HepG2 (cell line): ENCODE data around the gene DTYMK. TPM values are rescaled to one million over a fixed set of nuclear protein-coding genes. Genes with fewer than 3 reads are reported as not detected.

Experiments
- EEA1 ChIP-seq: sonication (generic); formaldehyde crosslinking; IDR thresholded peaks from 2 replicates; pipeline ENCODE4 v1.5.1; 2020; ENCODE audit warnings: mild to moderate bottlenecking, missing genetic modification reagents, borderline replicate concordance
- FIP1L1 ChIP-seq: fragments of 200-400 bp; formaldehyde crosslinking; IDR thresholded peaks from 2 replicates; pipeline ENCODE4 v1.6.1; 2018; ENCODE audit warnings: low read depth, mild to moderate bottlenecking, low read length, moderate library complexity, borderline replicate concordance; ENCODE audit not compliant: insufficient read depth
- MXD4 ChIP-seq: IDR thresholded peaks from 2 replicates; pipeline ENCODE4 v1.6.1; 2016; ENCODE audit warnings: mild to moderate bottlenecking, missing biosample characterization, missing genetic modification reagents
- SRSF4 ChIP-seq: fragments of 200-400 bp; formaldehyde crosslinking; IDR thresholded peaks from one replicate; pipeline ENCODE4 v1.6.1; 2018; ENCODE audit warnings: mild to moderate bottlenecking, low read depth, low read length, moderate library complexity; ENCODE audit not compliant: poor library complexity, severe bottlenecking
- THYN1 ChIP-seq: sonication (generic); formaldehyde crosslinking; IDR thresholded peaks from 2 replicates; pipeline ENCODE4 v1.8.1; 2023; ENCODE audit warnings: low read depth, mild to moderate bottlenecking, moderate library complexity, missing genetic modification reagents, borderline replicate concordance
- ZBTB8A ChIP-seq: sonication (generic); formaldehyde crosslinking; IDR thresholded peaks from 2 replicates; pipeline ENCODE4 v1.4.0; 2020; ENCODE audit warnings: mild to moderate bottlenecking, low read depth, missing genetic modification reagents, borderline replicate concordance
- ZNF678 ChIP-seq: sonication (generic); formaldehyde crosslinking; IDR thresholded peaks from 2 replicates; pipeline ENCODE4 v1.4.0; 2020; ENCODE audit warnings: mild to moderate bottlenecking, missing genetic modification reagents
- polyA plus RNA-seq, 8 experiments: library from polyadenylated mRNA; depleted of rRNA in 3 of 8; stranded (reverse) in 7 of 8; unstranded in 1 of 8; fragments of >200 nt; fragmentation: Illumina TruSeq in 4 of 8; extraction: Trizol in 4 of 8; gene quantifications; 2 replicates each; pipeline versions ENCODE4 v1.2.1 to v1.2.3, GENCODE V29; 2011 to 2016; ENCODE audit warnings: low read depth in 4 of 8, missing spikeins in 1 of 8, mixed read lengths in 1 of 8; ENCODE audit not compliant: insufficient read depth in 1 of 8
- total RNA-seq, 5 experiments: library from RNA; depleted of rRNA; stranded (reverse); fragments of >200 nt; fragmentation: Illumina TruSeq; extraction: Trizol; gene quantifications; 2 replicates each; pipeline ENCODE4 v1.2.3, GENCODE V29; 2016; ENCODE audit warnings: low read depth in 1 of 5
- TF ChIP-seq, protein P1 (sequence below): sonication (generic); formaldehyde crosslinking; IDR thresholded peaks from 2 replicates; pipeline ENCODE4 v1.4.0; 2020; ENCODE audit warnings: low read depth, mild to moderate bottlenecking, missing genetic modification reagents
- TF ChIP-seq, protein P2 (sequence below): IDR thresholded peaks from 2 replicates; pipeline ENCODE4 v1.6.1; 2016; ENCODE audit warnings: low read depth, missing genetic modification reagents, missing compliant biosample characterization
- TF ChIP-seq, protein P3 (sequence below): sonication (generic); formaldehyde crosslinking; IDR thresholded peaks from 2 replicates; pipeline ENCODE4 v1.8.0; 2022; ENCODE audit warnings: low read depth, missing genetic modification reagents
- TF ChIP-seq, protein P4 (sequence below): sonication (generic); formaldehyde crosslinking; IDR thresholded peaks from 2 replicates; pipeline ENCODE4 v1.5.1; 2020; ENCODE audit warnings: missing genetic modification reagents, mild to moderate bottlenecking, borderline replicate concordance
- TF ChIP-seq, protein P5 (sequence below): sonication (generic); formaldehyde crosslinking; IDR thresholded peaks from 2 replicates; pipeline ENCODE4 v1.5.0; 2020; ENCODE audit warnings: missing genetic modification reagents
- TF ChIP-seq, protein P6 (sequence below): IDR thresholded peaks from 2 replicates; pipeline ENCODE4 v1.6.1; 2016; ENCODE audit warnings: low read depth

The DTYMK gene
- total and polyA plus RNA-seq, 2 of the 13 experiments (the other 11 are each of a cell fraction or from before 2014, with no cell fraction given) = 57.5 to 134 TPM

DNA sequence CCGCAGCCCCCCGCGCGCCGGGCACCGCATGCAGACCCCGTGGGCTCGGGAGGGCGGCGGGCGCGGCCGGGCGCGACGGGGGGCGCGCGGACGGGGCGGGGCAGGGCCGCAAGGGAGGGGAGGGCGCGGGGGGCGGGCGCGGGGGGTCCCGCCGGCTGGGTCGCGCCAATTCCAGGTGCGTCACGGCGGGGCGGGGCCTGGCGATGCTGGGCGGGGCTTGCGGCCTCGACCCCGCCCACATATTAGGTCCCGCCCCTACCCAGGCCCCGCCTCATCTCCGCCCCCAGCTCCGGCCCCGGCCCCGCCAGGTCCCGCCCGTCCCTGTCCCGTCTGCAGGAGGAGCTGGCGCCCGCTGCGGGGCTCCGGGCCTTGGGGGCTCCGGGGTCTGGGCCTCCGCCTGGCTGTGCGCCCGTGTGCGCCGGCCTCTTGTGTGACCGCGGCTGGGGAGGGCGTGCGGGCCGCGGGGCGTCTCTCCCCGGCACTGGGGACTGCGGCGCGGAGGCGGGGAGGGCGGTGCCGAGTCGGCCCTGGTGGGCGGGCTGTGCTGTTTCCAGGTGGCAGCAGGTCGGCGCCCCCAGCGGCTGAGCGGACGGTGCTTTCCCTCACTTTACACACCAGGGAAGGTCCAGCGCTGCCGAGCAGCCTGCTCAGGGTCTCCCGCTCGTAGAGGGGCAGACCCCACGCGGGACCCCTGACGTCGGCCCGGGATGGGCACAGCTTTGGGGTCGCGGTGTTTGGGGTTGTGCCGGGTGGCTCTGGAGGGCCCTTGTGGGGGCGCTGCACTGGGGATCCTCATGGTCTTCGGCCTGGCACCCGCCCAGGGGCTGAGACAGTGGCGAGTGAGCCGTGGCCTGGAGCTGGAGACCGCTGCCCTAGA, 15.8 kb upstream of the DTYMK start (continued):
- TF ChIP-seq, protein P1, sequence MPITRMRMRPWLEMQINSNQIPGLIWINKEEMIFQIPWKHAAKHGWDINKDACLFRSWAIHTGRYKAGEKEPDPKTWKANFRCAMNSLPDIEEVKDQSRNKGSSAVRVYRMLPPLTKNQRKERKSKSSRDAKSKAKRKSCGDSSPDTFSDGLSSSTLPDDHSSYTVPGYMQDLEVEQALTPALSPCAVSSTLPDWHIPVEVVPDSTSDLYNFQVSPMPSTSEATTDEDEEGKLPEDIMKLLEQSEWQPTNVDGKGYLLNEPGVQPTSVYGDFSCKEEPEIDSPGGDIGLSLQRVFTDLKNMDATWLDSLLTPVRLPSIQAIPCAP (CRISPR knock-in tag) = 0 out of 2 replicates have a peak, but pooled peaks have one; percentile 15
- TF ChIP-seq THYN1 (no peak), SRSF4 (no peak), ZBTB8A (no peak), MXD4 (peak; percentile 78), FIP1L1 (no peak), EEA1 (CRISPR knock-in tag) (0 out of 2 replicates have a peak, but pooled peaks have one; percentile 39), ZNF678 (peak; percentile 50; the same call in 1 of the 2 replicates)
- TF ChIP-seq, protein P2, sequence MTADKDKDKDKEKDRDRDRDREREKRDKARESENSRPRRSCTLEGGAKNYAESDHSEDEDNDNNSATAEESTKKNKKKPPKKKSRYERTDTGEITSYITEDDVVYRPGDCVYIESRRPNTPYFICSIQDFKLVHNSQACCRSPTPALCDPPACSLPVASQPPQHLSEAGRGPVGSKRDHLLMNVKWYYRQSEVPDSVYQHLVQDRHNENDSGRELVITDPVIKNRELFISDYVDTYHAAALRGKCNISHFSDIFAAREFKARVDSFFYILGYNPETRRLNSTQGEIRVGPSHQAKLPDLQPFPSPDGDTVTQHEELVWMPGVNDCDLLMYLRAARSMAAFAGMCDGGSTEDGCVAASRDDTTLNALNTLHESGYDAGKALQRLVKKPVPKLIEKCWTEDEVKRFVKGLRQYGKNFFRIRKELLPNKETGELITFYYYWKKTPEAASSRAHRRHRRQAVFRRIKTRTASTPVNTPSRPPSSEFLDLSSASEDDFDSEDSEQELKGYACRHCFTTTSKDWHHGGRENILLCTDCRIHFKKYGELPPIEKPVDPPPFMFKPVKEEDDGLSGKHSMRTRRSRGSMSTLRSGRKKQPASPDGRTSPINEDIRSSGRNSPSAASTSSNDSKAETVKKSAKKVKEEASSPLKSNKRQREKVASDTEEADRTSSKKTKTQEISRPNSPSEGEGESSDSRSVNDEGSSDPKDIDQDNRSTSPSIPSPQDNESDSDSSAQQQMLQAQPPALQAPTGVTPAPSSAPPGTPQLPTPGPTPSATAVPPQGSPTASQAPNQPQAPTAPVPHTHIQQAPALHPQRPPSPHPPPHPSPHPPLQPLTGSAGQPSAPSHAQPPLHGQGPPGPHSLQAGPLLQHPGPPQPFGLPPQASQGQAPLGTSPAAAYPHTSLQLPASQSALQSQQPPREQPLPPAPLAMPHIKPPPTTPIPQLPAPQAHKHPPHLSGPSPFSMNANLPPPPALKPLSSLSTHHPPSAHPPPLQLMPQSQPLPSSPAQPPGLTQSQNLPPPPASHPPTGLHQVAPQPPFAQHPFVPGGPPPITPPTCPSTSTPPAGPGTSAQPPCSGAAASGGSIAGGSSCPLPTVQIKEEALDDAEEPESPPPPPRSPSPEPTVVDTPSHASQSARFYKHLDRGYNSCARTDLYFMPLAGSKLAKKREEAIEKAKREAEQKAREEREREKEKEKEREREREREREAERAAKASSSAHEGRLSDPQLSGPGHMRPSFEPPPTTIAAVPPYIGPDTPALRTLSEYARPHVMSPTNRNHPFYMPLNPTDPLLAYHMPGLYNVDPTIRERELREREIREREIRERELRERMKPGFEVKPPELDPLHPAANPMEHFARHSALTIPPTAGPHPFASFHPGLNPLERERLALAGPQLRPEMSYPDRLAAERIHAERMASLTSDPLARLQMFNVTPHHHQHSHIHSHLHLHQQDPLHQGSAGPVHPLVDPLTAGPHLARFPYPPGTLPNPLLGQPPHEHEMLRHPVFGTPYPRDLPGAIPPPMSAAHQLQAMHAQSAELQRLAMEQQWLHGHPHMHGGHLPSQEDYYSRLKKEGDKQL = 0 out of 2 replicates have a peak, but pooled peaks have one; percentile 28
- TF ChIP-seq, protein P3, sequence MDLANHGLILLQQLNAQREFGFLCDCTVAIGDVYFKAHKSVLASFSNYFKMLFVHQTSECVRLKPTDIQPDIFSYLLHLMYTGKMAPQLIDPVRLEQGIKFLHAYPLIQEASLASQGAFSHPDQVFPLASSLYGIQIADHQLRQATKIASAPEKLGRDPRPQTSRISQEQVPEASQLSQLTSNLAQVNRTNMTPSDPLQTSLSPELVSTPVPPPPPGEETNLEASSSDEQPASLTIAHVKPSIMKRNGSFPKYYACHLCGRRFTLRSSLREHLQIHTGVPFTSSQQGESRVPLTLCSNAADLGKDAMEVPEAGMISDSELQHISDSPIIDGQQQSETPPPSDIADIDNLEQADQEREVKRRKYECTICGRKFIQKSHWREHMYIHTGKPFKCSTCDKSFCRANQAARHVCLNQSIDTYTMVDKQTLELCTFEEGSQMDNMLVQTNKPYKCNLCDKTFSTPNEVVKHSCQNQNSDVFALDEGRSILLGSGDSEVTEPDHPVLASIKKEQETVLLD (CRISPR knock-in tag) = no peak
- TF ChIP-seq, protein P4, sequence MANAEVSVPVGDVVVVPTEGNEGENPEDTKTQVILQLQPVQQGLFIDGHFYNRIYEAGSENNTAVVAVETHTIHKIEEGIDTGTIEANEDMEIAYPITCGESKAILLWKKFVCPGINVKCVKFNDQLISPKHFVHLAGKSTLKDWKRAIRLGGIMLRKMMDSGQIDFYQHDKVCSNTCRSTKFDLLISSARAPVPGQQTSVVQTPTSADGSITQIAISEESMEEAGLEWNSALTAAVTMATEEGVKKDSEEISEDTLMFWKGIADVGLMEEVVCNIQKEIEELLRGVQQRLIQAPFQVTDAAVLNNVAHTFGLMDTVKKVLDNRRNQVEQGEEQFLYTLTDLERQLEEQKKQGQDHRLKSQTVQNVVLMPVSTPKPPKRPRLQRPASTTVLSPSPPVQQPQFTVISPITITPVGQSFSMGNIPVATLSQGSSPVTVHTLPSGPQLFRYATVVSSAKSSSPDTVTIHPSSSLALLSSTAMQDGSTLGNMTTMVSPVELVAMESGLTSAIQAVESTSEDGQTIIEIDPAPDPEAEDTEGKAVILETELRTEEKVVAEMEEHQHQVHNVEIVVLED = peak; percentile 50; the same call in 1 of the 2 replicates
- TF ChIP-seq, protein P5, sequence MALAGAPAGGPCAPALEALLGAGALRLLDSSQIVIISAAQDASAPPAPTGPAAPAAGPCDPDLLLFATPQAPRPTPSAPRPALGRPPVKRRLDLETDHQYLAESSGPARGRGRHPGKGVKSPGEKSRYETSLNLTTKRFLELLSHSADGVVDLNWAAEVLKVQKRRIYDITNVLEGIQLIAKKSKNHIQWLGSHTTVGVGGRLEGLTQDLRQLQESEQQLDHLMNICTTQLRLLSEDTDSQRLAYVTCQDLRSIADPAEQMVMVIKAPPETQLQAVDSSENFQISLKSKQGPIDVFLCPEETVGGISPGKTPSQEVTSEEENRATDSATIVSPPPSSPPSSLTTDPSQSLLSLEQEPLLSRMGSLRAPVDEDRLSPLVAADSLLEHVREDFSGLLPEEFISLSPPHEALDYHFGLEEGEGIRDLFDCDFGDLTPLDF (CRISPR knock-in tag) = peak; percentile 8; the same call in 1 of the 2 replicates
- TF ChIP-seq, protein P6, sequence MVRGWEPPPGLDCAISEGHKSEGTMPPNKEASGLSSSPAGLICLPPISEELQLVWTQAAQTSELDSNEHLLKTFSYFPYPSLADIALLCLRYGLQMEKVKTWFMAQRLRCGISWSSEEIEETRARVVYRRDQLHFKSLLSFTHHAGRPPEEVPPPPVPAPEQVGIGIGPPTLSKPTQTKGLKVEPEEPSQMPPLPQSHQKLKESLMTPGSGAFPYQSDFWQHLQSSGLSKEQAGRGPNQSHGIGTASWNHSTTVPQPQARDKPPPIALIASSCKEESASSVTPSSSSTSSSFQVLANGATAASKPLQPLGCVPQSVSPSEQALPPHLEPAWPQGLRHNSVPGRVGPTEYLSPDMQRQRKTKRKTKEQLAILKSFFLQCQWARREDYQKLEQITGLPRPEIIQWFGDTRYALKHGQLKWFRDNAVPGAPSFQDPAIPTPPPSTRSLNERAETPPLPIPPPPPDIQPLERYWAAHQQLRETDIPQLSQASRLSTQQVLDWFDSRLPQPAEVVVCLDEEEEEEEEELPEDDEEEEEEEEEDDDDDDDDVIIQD (CRISPR knock-in tag) = peak; percentile 48; the same call in 1 of the 2 replicates
